Mammary epithelial cell (primary cell): ENCODE measurements around the gene ZNF687.

Source experiments
- CTCF ChIP-seq, 2 donors: IDR thresholded peaks in 1 of 2; conservative IDR thresholded peaks in 1 of 2; 2 replicates each; pipeline ENCODE4 v1.5.1; 2011 to 2012; ENCODE audit warnings: inconsistent platforms in 2 of 2, low read length in 2 of 2, mild to moderate bottlenecking in 2 of 2, control low read depth in 1 of 2, low read depth in 1 of 2; ENCODE audit not compliant: insufficient read depth in 1 of 2; ENCODE audit errors: extremely low read depth in 1 of 2
- EZH2 ChIP-seq: IDR thresholded peaks from 2 replicates; pipeline ENCODE4 v1.6.1; 2012; ENCODE audit warnings: low read length, inconsistent platforms, borderline replicate concordance

GRCh38 chr1:151315565-151316235, 33.6 kb downstream of the ZNF687 start:
- TF ChIP-seq CTCF (conservative IDR thresholded peaks at IDR 0.05 in 1 of 2, IDR thresholded peaks at IDR 0.05 in 1 of 2; ENCODE audit: extremely low read depth in 1 of 2, insufficient read depth in 1 of 2, low read depth in 1 of 2, low read length in 2 of 2) (no peak), EZH2 (no peak)
